Esophagus (tissue), 2 donors: ENCODE measurements around the gene AIG1. TPM values are rescaled to one million over a fixed set of nuclear protein-coding genes. Genes with fewer than 3 reads are reported as not detected.
"Not testable (repeated sequence)": the region's sequence is repeated elsewhere in the genome, so short reads cannot be mapped to it uniquely, and the experiment has no call there.

Experiments
- H3K27ac ChIP-seq, 2 donors: one replicate each; pipeline ENCODE4 v1.5.1; 2013; ENCODE audit warnings: low read depth in 2 of 2, mild to moderate bottlenecking in 2 of 2, inconsistent platforms in 1 of 2, low read length in 1 of 2, moderate library complexity in 1 of 2
- H3K27me3 ChIP-seq, 2 donors: one replicate each; pipeline ENCODE4 v1.6.1; 2013; ENCODE audit warnings: low read length in 2 of 2, control low read depth in 1 of 2, mild to moderate bottlenecking in 1 of 2; ENCODE audit not compliant: insufficient read depth in 2 of 2, control insufficient read depth in 1 of 2
- H3K36me3 ChIP-seq, 2 donors: one replicate each; pipeline ENCODE4 v1.6.1; 2013; ENCODE audit warnings: low read length in 1 of 2; ENCODE audit not compliant: control insufficient read depth in 2 of 2, insufficient read depth in 2 of 2
- H3K4me1 ChIP-seq, 2 donors: one replicate each; pipeline ENCODE4 v1.6.1; 2013; ENCODE audit warnings: low read length in 1 of 2; ENCODE audit not compliant: control insufficient read depth in 2 of 2, insufficient read depth in 2 of 2
- H3K4me3 ChIP-seq, 2 donors: one replicate each; pipeline ENCODE4 v1.5.1; 2013; ENCODE audit warnings: low read length in 2 of 2, mild to moderate bottlenecking in 2 of 2, low read depth in 1 of 2, moderate library complexity in 1 of 2
- H3K9me3 ChIP-seq, 2 donors: one replicate each; pipeline ENCODE4 v1.6.1; 2013; ENCODE audit warnings: mild to moderate bottlenecking in 2 of 2, low read depth in 1 of 2, low read length in 1 of 2, moderate library complexity in 1 of 2; ENCODE audit not compliant: control insufficient read depth in 2 of 2, insufficient read depth in 1 of 2
- WGBS, 2 donors: extraction: QIAGEN DNeasy Blood & Tissue Kit; methylation state at CpG; one replicate each; pipeline ENCODE4 v1.1.7; 2013; 5-methylcytosine and 5-hydroxymethylcytosine counted together
- polyA plus RNA-seq, 2 donors: library from polyadenylated mRNA; stranded (reverse); fragments of 200-250 nt; gene quantifications; one replicate each; pipeline ENCODE4 v1.2.3, GENCODE V29; 2013
- donor health status: healthy with polysubstance abuse.
- donor health status: Bipolar disorder and iron deficiency.

AIG1 gene
- polyA plus RNA-seq, 2 donors = 28.5 to 44.6 TPM

DNA sequence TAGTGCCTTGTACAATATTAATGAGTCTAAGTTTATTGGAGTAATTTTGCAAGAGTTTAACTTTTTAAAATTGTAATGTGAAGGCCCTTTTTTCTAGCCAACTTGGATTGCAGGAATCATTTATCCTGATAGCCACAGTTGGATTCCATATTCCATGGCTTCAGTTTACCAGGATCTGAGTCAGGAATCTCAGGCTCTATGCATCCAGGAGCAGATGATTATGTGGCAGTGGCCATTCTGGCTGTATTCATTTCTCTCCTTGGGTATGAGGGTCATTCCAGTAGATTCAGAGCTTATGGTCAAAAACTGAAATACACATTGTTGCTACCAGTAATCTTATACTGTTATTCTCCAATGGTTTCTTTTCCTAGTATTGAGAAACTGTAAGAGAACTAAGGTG, 2.9 kb downstream of the AIG1 start:
- no peaks in the 10 kb centered on the region for H3K9me3 ChIP-seq
- H3K27ac ChIP-seq = no peak overlapping the region
- no peaks in the 10 kb centered on the region for H3K27me3 ChIP-seq
- H3K4me3 ChIP-seq = no peak overlapping the region
- no peaks in the 10 kb centered on the region for H3K36me3 ChIP-seq
- peaks cover 0 to 3% of the 10 kb centered on the region in 2 donors for H3K4me1 ChIP-seq

DNA sequence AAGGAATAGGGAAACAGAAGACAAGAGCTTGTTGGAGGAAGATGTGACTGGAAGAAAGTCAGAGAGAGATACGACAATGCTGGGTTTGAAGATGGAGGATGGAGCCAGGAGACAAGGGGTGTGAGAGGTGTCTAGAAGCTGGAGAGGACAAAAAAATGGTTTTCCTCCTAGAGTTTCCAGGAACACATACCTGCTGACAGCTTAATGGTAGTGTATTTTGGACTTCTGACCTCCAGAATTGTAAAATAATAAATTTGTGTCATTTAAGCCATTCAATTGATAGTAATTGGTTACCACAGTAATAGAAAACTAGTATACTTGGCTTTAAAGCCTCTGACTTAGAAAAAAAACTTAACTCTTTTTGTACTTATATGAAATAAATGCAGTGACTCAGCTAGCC, 3.6 kb downstream of the AIG1 start:
- Histone ChIP-seq H3K4me1 (peaks cover 0 to 3% of the 10 kb centered on the region in 2 donors), H3K27me3 (no peaks in the 10 kb centered on the region), H3K9me3 (no peaks in the 10 kb centered on the region), H3K27ac (no peak overlapping the region), H3K4me3 (no peak overlapping the region), H3K36me3 (no peaks in the 10 kb centered on the region)
- WGBS, 2 donors = 85 to 98% methylated on average over 1 of the region's 1 CpG

GRCh38 chr6:143064951-143065683, 4.4 kb downstream of the AIG1 start:
- no peak overlapping the region for H3K27ac ChIP-seq

GRCh38 chr6:143068001-143068400, 7.3 kb downstream of the AIG1 start:
- H3K4me3 ChIP-seq = no peak overlapping the region
- no peaks in the 10 kb centered on the region for H3K4me1 ChIP-seq
- H3K9me3 ChIP-seq = no peaks in the 10 kb centered on the region
- no peak overlapping the region for H3K27ac ChIP-seq
- no peaks in the 10 kb centered on the region for H3K36me3 ChIP-seq
- 93 to 97% methylated on average over 1 of the region's 1 CpG for WGBS, 2 donors
- H3K27me3 ChIP-seq = no peaks in the 10 kb centered on the region

More at GRCh38 chr6:143064951-143065683, 4.4 kb downstream of the AIG1 start:
- Histone ChIP-seq H3K36me3 (no peaks in the 10 kb centered on the region), H3K9me3 (no peaks in the 10 kb centered on the region), H3K4me1 (peaks cover 0 to 3% of the 10 kb centered on the region in 2 donors), H3K4me3 (no peak overlapping the region), H3K27me3 (no peaks in the 10 kb centered on the region)
- 52 to 56% methylated on average over 4 of the region's 4 CpGs for WGBS, 2 donors

GRCh38 chr6:143074101-143074500, 13.4 kb downstream of the AIG1 start:
- Histone ChIP-seq H3K4me3 (no peak overlapping the region), H3K4me1 (no peaks in the 10 kb centered on the region), H3K9me3 (no peaks in the 10 kb centered on the region), H3K27ac (no peak overlapping the region), H3K27me3 (no peaks in the 10 kb centered on the region), H3K36me3 (no peaks in the 10 kb centered on the region)
- WGBS, 2 donors = 86% methylated on average over 3 of the region's 3 CpGs

DNA sequence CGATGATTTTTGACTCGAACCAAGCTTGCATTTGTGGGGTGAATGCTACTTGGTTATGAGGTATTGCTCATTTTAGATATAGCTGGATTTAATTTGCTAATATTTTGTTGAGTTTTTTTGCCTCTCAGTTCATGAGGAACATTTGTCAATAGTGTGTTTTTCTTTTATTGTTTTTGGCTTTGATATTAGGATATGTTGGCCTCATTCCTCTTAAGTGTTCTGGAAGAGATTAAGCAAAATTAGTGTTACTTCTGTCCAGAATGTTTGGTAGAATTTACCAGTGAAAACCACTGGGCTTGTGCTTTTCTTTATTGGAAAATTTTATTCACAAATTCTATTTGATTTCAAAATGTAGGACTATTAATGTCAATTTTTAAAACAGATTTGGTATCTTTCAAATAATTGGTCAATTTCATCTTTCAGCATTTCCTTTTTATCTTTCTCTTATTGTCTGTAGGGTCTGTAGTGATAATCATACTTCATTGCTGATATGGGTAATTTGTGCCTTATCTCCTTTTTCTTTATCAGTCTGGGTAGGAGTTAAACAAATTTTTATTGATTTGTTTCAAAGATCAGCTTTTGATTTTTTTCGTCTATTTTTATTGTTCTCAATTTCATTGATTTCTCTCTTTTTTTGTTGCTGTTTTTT, 14.1 kb downstream of the AIG1 start:
- no peaks in the 10 kb centered on the region for H3K4me1 ChIP-seq
- no peaks in the 10 kb centered on the region for H3K9me3 ChIP-seq
- 93 to 94% methylated on average over 3 of the region's 3 CpGs for WGBS, 2 donors
- H3K36me3 ChIP-seq = no peaks in the 10 kb centered on the region
- H3K4me3 ChIP-seq = no peak overlapping the region
- H3K27me3 ChIP-seq = no peaks in the 10 kb centered on the region
- H3K27ac ChIP-seq = no peak overlapping the region

GRCh38 chr6:143078468-143079324, 18.0 kb downstream of the AIG1 start:
- Histone ChIP-seq H3K9me3 (no peaks in the 10 kb centered on the region), H3K36me3 (no peaks in the 10 kb centered on the region), H3K4me3 (no peak overlapping the region), H3K4me1 (no peaks in the 10 kb centered on the region), H3K27ac (no peak overlapping the region), H3K27me3 (no peaks in the 10 kb centered on the region)
- 77 to 84% methylated on average over 6 of the region's 6 CpGs for WGBS, 2 donors

DNA sequence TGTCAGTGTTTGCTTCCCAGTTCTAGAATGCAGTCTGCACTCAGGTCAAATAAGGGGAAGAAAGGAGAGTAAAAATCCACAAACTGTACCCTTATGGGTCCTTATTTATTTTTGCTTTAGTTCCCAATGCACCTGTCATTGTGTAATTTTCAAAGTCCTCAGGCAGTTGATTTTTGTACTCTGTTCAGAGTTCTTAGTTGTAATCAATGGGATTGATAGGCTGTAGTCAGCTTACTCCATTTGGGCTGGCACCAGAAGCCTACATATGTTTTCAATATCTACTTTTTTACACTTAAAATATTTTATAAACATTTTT, 18.6 kb downstream of the AIG1 start:
- Histone ChIP-seq H3K4me3 (no peak overlapping the region), H3K9me3 (no peaks in the 10 kb centered on the region), H3K4me1 (no peaks in the 10 kb centered on the region), H3K36me3 (no peaks in the 10 kb centered on the region), H3K27me3 (no peaks in the 10 kb centered on the region), H3K27ac (no peak overlapping the region)

DNA sequence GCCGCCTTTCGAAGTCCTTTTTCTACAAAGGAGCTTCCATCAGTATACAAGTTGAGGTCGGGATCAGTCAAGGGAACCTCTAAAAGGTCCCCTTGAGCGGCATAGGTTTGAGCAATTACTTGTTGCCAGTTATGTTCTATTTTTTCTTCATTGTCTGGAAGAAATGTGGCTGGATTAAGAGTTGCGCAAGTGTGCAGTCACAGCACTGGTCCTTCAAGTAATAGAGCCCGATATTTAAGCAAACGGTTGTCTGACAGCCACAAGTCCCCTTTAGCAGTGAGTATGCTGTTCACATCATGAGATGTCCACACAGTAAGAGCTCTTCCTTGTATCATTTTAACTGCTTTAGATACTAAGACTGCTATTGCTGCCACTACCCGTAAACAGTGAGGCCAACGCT, 21.6 kb downstream of the AIG1 start:
- not testable (repeated sequence) for H3K4me1 ChIP-seq, H3K9me3 ChIP-seq, H3K27me3 ChIP-seq, H3K4me3 ChIP-seq, H3K27ac ChIP-seq, H3K36me3 ChIP-seq
- 94 to 95% methylated on average over 9 of the region's 9 CpGs for WGBS, 2 donors
